ENCODE measurements around the gene INSYN2B.
"Not testable (repeated sequence)": the region's sequence is repeated elsewhere in the genome, so short reads cannot be mapped to it uniquely, and the experiment has no call there.

INSYN2B gene

DNA sequence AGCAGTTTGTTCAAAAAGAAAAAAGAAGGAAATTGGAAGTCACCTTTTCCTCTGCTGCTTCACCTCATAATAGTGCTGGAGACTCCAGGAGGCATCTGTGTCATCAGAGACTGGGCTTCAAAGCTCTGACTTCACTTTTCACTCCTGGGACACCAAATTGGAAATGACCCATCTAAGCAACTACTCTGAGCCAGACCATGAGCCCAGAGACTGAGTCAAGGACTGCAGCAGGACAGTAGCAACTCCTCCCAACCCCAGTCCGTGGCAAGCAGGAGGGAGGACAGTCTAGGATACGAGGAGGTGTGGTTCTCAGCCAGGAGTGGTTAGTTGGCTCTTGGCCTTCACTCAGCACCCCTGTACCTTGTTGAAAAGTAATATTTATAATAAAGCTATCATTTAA lies 131.5 kb downstream of the INSYN2B start:
- DNase-seq (ENCODE audit: low read depth): no peak

DNA sequence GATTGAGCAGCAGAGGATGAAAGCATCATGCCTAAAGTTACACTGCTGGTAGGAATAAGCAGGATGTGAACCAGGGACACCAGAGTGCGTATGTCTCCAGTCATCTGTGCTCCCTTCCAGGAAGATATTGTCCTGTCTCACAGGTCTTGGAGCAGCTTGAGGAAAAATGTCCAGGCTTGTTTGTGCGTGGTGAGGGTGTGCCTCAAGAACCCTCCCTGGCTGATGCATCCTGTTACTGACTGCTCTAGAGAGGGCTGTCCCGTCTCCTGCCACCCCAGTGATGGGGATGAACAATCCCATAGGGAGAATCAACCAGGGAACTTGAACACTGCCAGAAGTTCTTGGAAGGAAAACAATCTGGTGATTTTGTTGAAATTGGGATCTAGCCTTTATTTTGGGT lies 132.0 kb downstream of the INSYN2B start:
- DNase-seq (ENCODE audit: low read depth): no peak

DNA sequence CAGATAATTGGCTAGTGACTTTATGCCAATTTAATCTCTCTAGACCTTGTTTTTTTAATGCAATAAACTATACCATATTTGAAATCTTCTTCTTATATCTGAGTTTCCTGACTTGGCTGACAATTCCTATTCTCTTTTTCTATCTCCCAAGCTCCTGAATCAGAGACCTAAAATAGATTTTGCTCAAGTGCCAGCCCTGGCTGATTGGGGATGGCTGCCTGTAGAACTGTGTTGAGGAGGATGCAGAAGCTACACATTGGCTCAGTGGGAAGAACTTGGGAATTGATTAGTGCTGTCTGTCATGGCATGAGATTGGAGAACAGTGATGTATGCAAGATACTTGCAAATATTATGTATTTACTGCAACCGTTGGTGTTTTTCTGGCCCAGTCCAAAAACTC lies 132.8 kb downstream of the INSYN2B start:
- no peak for DNase-seq (ENCODE audit: low read depth)

DNA sequence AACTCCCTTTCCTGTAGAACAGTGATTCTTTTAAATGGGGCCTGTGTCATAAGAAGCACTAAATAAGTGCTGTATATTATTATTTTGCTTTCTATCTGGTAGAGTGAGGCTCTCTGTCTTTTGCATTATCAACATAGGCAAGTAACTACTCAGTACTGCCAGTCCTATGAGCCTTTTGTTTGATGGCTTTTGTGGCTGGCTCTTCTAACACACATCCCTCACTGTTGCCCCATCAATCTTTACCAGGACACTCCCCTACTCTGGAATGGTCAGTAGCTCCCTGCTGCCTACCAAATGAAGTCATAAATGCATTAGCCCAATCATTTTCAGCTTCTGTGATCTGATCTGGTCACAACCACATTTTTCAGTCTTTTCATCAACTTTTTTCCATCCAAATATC lies 137.6 kb downstream of the INSYN2B start:
- DNase-seq (ENCODE audit: low read depth): no peak

- DNase-seq (ENCODE audit: low read depth): no peak
These were observed 139.9 kb downstream of the INSYN2B start for GRCh38 chr5:169840405-169840804.

GRCh38 chr5:169838688-169839087 lies 141.6 kb downstream of the INSYN2B start:
- DNase-seq (ENCODE audit: low read depth): no peak

DNA sequence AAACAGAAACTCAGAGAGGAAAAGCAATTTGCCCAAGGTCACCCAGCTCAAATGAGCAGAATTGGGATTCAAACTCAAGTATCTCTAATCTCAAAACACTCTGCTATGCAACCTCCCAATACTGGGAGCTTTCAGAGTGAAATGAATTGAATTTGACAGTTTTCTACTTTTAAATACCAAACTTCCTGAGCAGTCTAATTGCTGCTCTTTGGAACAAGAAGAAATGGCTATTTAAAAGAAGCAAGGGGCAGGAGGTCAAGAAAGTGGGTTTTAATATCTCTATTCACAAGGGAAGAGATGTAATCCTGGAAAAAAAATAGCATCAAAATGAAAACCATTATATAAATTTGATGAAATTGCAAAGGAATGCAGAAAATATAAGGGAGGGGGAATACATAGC lies 142.6 kb downstream of the INSYN2B start:
- no peak for DNase-seq (ENCODE audit: low read depth)

- DNase-seq (ENCODE audit: low read depth): no peak
These were observed 143.3 kb downstream of the INSYN2B start for GRCh38 chr5:169836835-169837536.

- not testable (repeated sequence) for DNase-seq (ENCODE audit: low read depth)
These were observed 145.8 kb downstream of the INSYN2B start for GRCh38 chr5:169834540-169834939.

- not testable (repeated sequence) for DNase-seq (ENCODE audit: low read depth)
These were observed 146.5 kb downstream of the INSYN2B start for GRCh38 chr5:169833681-169834292.

DNA sequence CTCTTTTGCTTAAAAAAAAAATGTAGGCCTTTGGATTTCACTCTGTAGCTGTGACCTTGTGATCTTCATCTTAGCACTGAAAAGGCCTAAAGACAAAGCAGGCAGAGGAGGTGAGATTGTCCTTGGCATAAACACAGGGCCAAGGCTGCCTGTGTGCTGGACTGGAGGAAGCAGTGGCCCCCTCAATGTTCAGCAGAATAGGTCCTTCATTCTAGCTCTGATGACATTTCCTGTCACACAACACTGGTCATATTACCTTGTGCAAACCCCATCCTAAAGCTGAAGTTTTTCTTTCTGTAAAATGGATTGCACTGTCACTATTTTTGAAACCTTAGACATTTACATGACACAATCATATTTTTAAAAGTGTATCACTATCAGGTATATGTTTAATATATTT lies 147.4 kb downstream of the INSYN2B start:
- no peak for DNase-seq (ENCODE audit: low read depth)

DNA sequence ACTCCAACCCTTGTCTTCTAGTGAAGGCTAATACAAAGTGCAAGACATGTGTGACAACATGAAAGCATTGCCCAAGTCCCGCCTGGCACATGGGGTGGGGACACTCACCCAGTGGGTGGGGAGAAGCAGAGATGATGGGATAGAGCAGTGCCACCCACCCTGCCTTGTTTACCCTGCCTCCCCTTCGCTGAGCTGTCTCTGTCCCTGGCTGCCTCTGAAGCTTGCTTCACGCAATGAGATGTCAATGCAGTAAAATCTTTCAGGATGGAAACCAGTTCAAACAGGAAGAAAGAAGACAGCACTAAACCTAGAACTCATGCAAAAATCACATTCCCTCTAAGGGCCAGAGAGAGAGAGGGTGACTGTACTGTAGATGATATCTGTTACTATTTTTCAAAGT lies 148.0 kb downstream of the INSYN2B start:
- DNase-seq (ENCODE audit: low read depth): no peak

DNA sequence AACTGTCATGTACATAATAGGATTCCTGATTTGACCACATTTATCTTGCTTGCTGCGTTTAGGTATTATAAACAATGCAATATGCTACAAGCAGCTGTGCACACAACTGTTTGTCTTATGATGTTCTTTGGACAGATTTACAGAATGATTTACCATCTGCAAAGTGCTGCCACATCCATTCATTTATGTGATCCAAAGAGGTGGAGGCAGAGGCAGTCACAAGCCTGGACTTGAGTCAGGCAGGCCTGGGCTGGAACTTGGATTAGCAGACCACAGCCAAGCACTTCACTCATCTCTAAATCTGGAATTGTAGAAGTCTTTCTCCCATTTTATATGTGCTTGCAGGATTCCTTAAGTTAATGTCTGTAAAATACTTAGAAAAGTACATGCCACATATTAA lies 149.0 kb downstream of the INSYN2B start:
- DNase-seq (ENCODE audit: low read depth): no peak

GRCh38 chr5:169828385-169828784 lies 151.9 kb downstream of the INSYN2B start:
- no peak for DNase-seq (ENCODE audit: low read depth)

GRCh38 chr5:169827769-169828168 lies 152.5 kb downstream of the INSYN2B start:
- no peak for DNase-seq (ENCODE audit: low read depth)

DNA sequence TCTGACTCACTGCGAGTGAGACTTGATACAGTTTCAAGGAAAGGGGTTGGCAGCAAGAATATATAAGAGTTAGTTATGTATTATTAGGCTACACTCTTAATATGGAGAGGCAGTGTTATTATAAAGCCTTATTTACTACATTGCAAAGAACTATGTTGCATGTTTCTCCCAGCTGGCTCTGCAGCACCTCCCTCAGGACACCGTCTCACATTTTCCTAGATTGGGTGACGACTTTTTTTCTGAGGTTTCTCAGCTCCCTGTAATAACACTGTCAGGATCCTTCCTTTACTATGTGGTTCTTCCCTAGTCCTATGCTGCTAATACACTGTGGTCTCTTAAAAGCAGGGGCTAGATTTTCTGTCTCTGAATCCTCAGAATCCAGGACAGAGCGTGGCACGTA lies 153.7 kb downstream of the INSYN2B start:
- no peak for DNase-seq (ENCODE audit: low read depth)

DNA sequence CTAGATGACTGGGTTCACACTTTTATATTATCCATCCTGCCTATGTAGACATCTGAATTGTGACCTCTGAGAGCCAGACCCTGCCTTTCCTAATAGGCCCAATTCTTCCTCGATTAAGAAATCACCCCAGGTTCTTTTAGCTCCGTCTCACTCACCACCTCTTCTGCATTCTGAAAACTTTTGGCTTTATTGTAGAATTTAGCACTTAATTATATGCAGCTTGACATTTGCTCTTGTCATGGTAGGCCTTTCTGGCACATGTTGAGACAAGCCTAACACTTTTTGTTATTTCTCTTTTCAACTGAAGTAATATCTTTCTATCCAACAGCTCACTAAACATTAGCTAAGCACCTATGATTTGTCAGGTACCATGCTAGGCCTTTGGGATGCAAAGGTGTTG lies 163.3 kb downstream of the INSYN2B start:
- DNase-seq (ENCODE audit: low read depth): no peak

DNA sequence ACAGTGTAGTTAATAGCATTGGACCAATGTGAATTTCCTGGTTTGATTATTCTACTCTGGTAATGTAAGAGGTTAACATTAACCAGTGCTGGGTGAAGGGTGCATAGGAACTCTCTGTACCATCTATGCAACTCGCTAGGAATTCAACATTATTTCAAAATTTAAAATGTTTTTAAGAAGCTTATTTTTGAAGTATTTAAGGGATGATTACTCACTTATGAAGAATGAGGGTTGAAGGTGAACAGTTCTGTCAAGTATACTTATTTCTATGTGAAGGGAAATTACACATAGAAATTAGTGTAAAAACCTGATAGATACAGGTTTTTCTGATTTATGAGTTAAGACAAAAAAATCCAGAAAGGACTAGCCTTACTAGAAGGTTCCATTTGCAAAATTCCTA lies 165.8 kb downstream of the INSYN2B start:
- DNase-seq (ENCODE audit: low read depth): no peak
